Spinal cord (tissue), 10 donors: ENCODE results near the gene ASTN2. TPM values are rescaled to one million over a fixed set of nuclear protein-coding genes. Genes with fewer than 3 reads are reported as not detected.

Experiments used
- DNase-seq, 6 donors: peaks; one replicate each; pipeline versions ENCODE4 v3.0.0 to v3.0.0-alpha.2; 2013 to 2015; ENCODE audit warnings: low spot score in 6 of 6, low read depth in 4 of 6
- H3K27ac ChIP-seq: one replicate; pipeline ENCODE4 v1.5.1; 2013; ENCODE audit warnings: low read depth, low read length, control low read depth
- H3K27me3 ChIP-seq: one replicate; pipeline ENCODE4 v1.6.1; 2013; ENCODE audit warnings: low read length; ENCODE audit not compliant: control insufficient read depth, insufficient read depth
- H3K36me3 ChIP-seq: one replicate; pipeline ENCODE4 v1.6.1; 2013; ENCODE audit warnings: low read length; ENCODE audit not compliant: control insufficient read depth, insufficient read depth
- H3K4me1 ChIP-seq: one replicate; pipeline ENCODE4 v1.6.1; 2013; ENCODE audit warnings: low read length; ENCODE audit not compliant: control insufficient read depth, insufficient read depth
- H3K4me3 ChIP-seq: one replicate; pipeline ENCODE4 v1.5.1; 2013; ENCODE audit warnings: low read depth, low read length, control low read depth
- H3K9me3 ChIP-seq: one replicate; pipeline ENCODE4 v1.6.1; 2013; ENCODE audit warnings: low read length; ENCODE audit not compliant: control insufficient read depth, insufficient read depth
- WGBS: methylation state at CpG from one replicate; pipeline ENCODE4 v1.1.5; 2013; ENCODE audit warnings: missing lambda C conversion rate; ENCODE audit not compliant: insufficient coverage; 5-methylcytosine and 5-hydroxymethylcytosine counted together
- polyA plus RNA-seq, 2 donors: library from polyadenylated mRNA; unstranded; fragments of 120-200 nt; gene quantifications; one replicate each; pipeline ENCODE4 v1.2.1, GENCODE V29; 2013; ENCODE audit not compliant: insufficient read length in 2 of 2
- total RNA-seq, 2 donors: library from RNA; depleted of rRNA in 1 of 2; stranded (reverse); fragments of 120-200 nt in 1 of 2; fragments of >200 nt in 1 of 2; gene quantifications; one replicate each; pipeline versions ENCODE4 v1.2.3 to v1.2.4, GENCODE V29; 2013 to 2014
- donor health status: healthy.

Gene ASTN2
- total and polyA plus RNA-seq, 4 donors, result 35.8 to 48.8 (median 41.4) TPM

DNA sequence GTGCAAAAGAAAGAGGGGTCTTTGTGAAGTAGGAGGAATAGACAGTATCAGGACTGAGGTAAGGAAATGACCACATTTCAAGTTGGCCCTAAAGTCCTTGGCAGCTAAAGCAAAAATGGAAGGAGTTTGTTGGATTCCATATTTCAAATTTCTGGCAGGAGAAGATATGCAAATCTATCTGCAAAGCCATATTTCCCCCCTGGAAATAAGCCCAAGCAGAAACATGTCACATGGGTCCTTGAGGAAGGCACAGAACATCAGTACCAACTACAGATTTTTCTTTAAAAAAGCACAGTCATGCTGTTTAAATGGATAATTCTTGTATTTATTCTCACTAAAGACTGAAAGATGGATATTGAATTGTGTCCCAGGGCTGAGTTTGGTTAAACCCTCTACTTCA is 404.8 kb downstream of the ASTN2 start:
- Histone ChIP-seq H3K27me3 (no peaks in the 10 kb centered on the region), H3K4me1 (no peaks in the 10 kb centered on the region), H3K36me3 (peaks cover 9% of the 10 kb centered on the region), H3K9me3 (no peaks in the 10 kb centered on the region), H3K27ac (no peak overlapping the region), H3K4me3 (no peak overlapping the region)
- peak in 1 of 6 donors; percentile 80 for DNase-seq

- no peak overlapping the region for H3K27ac ChIP-seq
- DNase-seq, result no peak
- no peaks in the 10 kb centered on the region for H3K4me1 ChIP-seq
- H3K36me3 ChIP-seq, result peaks cover 9% of the 10 kb centered on the region
- no CpG with 5 or more reads among the region's 2 CpGs for WGBS
- no peaks in the 10 kb centered on the region for H3K9me3 ChIP-seq
- no peaks in the 10 kb centered on the region for H3K27me3 ChIP-seq
- H3K4me3 ChIP-seq, result no peak overlapping the region
Observed at GRCh38 chr9:117008876-117009275, 406.0 kb downstream of the ASTN2 start.

DNA sequence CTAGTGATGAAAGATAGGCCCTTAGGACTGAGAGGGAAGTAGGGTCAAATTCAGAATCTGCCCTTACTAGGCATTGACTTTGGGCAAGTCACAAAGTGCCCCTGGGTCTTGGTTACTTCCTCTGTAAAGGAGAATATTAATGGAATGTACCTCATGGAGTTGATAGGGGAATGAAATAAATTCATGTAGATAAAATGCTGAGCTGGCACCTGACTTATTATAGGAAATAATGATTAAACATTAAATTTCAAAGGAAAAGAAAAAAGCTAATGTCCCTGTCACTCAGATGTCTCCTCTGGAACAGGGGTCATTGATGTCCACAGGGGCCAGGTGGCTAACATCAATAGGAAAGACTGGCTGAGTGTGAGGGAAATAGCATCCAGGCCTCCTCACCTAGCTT is 406.4 kb downstream of the ASTN2 start:
- Histone ChIP-seq H3K4me3 (no peak overlapping the region), H3K9me3 (no peaks in the 10 kb centered on the region), H3K36me3 (peaks cover 12% of the 10 kb centered on the region), H3K4me1 (no peaks in the 10 kb centered on the region), H3K27ac (no peak overlapping the region), H3K27me3 (no peaks in the 10 kb centered on the region)
- DNase-seq, result no peak

DNA sequence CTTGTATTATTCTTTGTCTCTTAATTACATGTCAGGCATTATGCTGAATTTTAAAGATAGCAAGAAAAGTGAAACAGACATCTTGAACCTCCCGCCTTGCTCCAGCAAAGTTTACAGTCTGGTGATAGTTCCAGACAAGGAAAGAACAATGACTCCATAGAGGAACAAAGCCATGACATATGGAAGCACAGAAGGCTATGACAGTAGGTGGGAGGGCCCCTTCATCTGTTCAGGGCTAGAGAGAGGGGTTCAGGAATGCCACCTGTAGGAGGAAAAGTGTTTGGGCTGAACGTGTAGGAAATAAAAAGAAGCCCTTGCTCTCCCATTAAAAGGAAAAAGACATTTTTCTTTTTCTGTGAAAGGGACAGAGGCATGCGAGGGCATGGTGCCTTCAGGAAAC is 412.2 kb downstream of the ASTN2 start:
- Histone ChIP-seq H3K27ac (no peak overlapping the region), H3K27me3 (no peaks in the 10 kb centered on the region), H3K9me3 (no peaks in the 10 kb centered on the region), H3K4me3 (no peak overlapping the region), H3K36me3 (peaks cover 9% of the 10 kb centered on the region), H3K4me1 (no peaks in the 10 kb centered on the region)
- DNase-seq, result peak in 1 of 6 donors; percentile 41
- WGBS, result 90% methylated on average over 2 of the region's 3 CpGs

DNA sequence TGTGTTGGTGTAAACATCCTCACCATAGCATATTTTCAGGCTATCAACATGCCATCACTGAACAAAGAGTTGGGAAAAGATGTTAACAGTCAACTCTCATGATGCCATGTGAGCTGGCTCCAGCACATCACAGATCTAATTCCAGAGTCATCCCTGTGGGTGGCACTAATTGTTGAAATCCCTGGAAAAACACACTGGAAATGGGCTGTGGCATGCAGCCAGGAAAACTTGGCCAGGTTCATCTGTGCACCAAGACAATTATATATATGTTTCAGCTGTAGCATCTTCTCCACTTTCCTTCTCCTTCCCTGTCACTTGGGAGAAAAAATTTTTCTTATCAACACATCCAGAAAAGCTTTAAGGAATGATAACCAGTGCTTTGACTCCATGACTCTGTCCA is 414.0 kb downstream of the ASTN2 start:
- H3K4me3 ChIP-seq, result no peak overlapping the region
- no peaks in the 10 kb centered on the region for H3K9me3 ChIP-seq
- DNase-seq, result peak in 1 of 6 donors; percentile 18
- H3K36me3 ChIP-seq, result peaks cover 6% of the 10 kb centered on the region
- no peaks in the 10 kb centered on the region for H3K4me1 ChIP-seq
- H3K27me3 ChIP-seq, result no peaks in the 10 kb centered on the region
- no peak overlapping the region for H3K27ac ChIP-seq

- H3K4me3 ChIP-seq, result no peak overlapping the region
- DNase-seq, result no peak
- H3K36me3 ChIP-seq, result peaks cover 3% of the 10 kb centered on the region
- no peaks in the 10 kb centered on the region for H3K27me3 ChIP-seq
- 100% methylated on average over 1 of the region's 2 CpGs for WGBS
- H3K9me3 ChIP-seq, result no peaks in the 10 kb centered on the region
- H3K27ac ChIP-seq, result no peak overlapping the region
- no peaks in the 10 kb centered on the region for H3K4me1 ChIP-seq
Observed at GRCh38 chr9:117000196-117000723, 414.6 kb downstream of the ASTN2 start.

GRCh38 chr9:116998305-116998704 is 416.6 kb downstream of the ASTN2 start:
- no peaks in the 10 kb centered on the region for H3K27me3 ChIP-seq
- peak in 1 of 6 donors; percentile 35 for DNase-seq
- H3K4me3 ChIP-seq, result no peak overlapping the region
- no peak overlapping the region for H3K27ac ChIP-seq
- H3K9me3 ChIP-seq, result no peaks in the 10 kb centered on the region
- H3K36me3 ChIP-seq, result no peaks in the 10 kb centered on the region
- H3K4me1 ChIP-seq, result no peaks in the 10 kb centered on the region

- H3K36me3 ChIP-seq, result no peaks in the 10 kb centered on the region
- DNase-seq, result no peak
- 84% methylated on average over 2 of the region's 2 CpGs for WGBS
- no peak overlapping the region for H3K4me3 ChIP-seq
- H3K4me1 ChIP-seq, result no peaks in the 10 kb centered on the region
- H3K27ac ChIP-seq, result no peak overlapping the region
- H3K27me3 ChIP-seq, result no peaks in the 10 kb centered on the region
- no peaks in the 10 kb centered on the region for H3K9me3 ChIP-seq
Observed at GRCh38 chr9:116992865-116993264, 422.0 kb downstream of the ASTN2 start.

- no peaks in the 10 kb centered on the region for H3K9me3 ChIP-seq
- DNase-seq, result no peak
- no peak overlapping the region for H3K4me3 ChIP-seq
- peaks cover under 1% of the 10 kb centered on the region for H3K4me1 ChIP-seq
- H3K36me3 ChIP-seq, result no peaks in the 10 kb centered on the region
- no peaks in the 10 kb centered on the region for H3K27me3 ChIP-seq
- no peak overlapping the region for H3K27ac ChIP-seq
- WGBS, result 86% methylated on average over 2 of the region's 2 CpGs
Observed at GRCh38 chr9:116991051-116991450, 423.8 kb downstream of the ASTN2 start.

- H3K4me1 ChIP-seq, result peaks cover 5% of the 10 kb centered on the region
- 63% methylated on average over 1 of the region's 1 CpG for WGBS
Observed at GRCh38 chr9:116990592-116990991, 424.3 kb downstream of the ASTN2 start.

More at GRCh38 chr9:116990592-116990991, 424.3 kb downstream of the ASTN2 start:
- no peak for DNase-seq
- Histone ChIP-seq H3K27me3 (no peaks in the 10 kb centered on the region), H3K27ac (no peak overlapping the region), H3K36me3 (no peaks in the 10 kb centered on the region), H3K9me3 (no peaks in the 10 kb centered on the region), H3K4me3 (no peak overlapping the region)
